ENCODE data around the gene SAFB. TPM values are rescaled to one million over a fixed set of nuclear protein-coding genes. Genes with fewer than 3 reads are reported as not detected.
"Not testable (repeated sequence)": the region's sequence is repeated elsewhere in the genome, so short reads cannot be mapped to it uniquely, and the experiment has no call there.

SAFB gene
- total RNA-seq, 1 donor from 2014 or later = 139 TPM

GRCh38 chr19:5683177-5683886 is 60.4 kb downstream of the SAFB start:
- Mint-ChIP-seq H3K4me1 (peaks cover 30% of the 10 kb centered on the region), H3K4me3 (peak overlapping the region; percentile 44), H3K36me3 (no peaks in the 10 kb centered on the region), H3K27me3 (ENCODE audit: low read depth) (no peaks in the 10 kb centered on the region), H3K27ac (no peak overlapping the region), H3K9me3 (no peaks in the 10 kb centered on the region)
- no peak for DNase-seq (ENCODE audit: low spot score in 2 of 2, unreplicated experiment in 2 of 2)
- no peak for TF ChIP-seq CTCF (IDR thresholded peaks at IDR 0.05; ENCODE audit: unreplicated experiment)

DNA sequence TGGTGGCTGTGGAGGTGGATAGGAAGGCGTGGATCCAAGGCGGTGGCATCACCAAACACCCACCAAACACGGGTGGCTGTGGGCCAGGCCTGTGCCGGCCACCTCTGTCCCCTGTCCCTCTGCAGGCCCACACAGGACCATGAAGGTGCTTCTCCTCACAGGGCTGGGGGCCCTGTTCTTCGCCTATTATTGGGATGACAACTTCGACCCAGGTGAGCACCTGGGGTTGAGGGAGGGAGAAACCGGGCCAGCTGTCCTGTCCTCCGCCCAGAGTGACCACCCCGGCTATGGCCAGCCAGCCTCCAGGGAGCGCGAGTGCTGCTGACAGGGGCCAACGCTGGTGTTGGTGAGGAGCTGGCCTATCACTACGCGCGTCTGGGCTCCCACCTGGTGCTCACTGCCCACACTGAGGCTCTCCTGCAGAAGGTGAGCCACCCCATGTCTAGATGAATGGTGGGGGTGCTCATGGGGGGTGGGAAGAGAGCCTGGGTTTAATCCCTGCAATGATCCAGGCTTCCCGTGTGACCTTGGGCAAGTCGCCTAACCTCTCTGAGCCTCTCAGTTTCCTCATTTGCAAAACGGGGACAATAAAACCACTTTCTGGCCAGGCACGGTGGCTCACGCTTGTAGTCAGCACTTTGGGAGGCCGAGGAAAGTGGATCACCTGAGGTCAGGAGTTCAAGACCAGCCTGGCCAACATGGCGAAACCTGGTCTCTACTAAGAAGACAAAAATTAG is 62.0 kb downstream of the SAFB start:
- Mint-ChIP-seq H3K4me1 (peaks cover 22% of the 10 kb centered on the region), H3K9me3 (no peaks in the 10 kb centered on the region), H3K36me3 (no peaks in the 10 kb centered on the region), H3K27ac (no peak overlapping the region), H3K4me3 (no peak overlapping the region), H3K27me3 (ENCODE audit: low read depth) (no peaks in the 10 kb centered on the region)
- TF ChIP-seq CTCF (IDR thresholded peaks at IDR 0.05; ENCODE audit: unreplicated experiment) = no peak
- no peak for DNase-seq (ENCODE audit: low spot score in 2 of 2, unreplicated experiment in 2 of 2)

DNA sequence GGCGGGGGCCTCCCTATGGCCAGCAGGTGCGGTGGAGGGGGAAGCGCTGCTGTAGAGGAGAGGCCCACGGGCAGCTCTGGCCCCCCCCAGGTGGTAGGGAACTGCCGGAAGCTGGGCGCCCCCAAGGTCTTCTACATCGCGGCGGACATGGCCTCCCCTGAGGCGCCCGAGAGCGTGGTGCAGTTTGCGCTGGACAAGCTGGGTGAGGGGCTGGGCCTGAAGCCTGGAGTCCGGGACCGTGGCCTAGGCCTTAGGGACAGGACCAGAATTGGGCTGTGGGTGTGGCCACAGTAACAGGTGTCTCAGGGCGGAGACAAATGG is 63.4 kb downstream of the SAFB start:
- no peaks in the 10 kb centered on the region for H3K27me3 Mint-ChIP-seq (ENCODE audit: low read depth)
- H3K36me3 Mint-ChIP-seq = no peaks in the 10 kb centered on the region
- H3K4me3 Mint-ChIP-seq = peak overlapping the region; percentile 71
- DNase-seq (ENCODE audit: low spot score in 2 of 2, unreplicated experiment in 2 of 2) = no peak
- no peak for TF ChIP-seq CTCF (IDR thresholded peaks at IDR 0.05; ENCODE audit: unreplicated experiment)
- peak overlapping the region; percentile 72 for H3K27ac Mint-ChIP-seq
- H3K4me1 Mint-ChIP-seq = peaks cover 22% of the 10 kb centered on the region
- H3K9me3 Mint-ChIP-seq = no peaks in the 10 kb centered on the region

DNA sequence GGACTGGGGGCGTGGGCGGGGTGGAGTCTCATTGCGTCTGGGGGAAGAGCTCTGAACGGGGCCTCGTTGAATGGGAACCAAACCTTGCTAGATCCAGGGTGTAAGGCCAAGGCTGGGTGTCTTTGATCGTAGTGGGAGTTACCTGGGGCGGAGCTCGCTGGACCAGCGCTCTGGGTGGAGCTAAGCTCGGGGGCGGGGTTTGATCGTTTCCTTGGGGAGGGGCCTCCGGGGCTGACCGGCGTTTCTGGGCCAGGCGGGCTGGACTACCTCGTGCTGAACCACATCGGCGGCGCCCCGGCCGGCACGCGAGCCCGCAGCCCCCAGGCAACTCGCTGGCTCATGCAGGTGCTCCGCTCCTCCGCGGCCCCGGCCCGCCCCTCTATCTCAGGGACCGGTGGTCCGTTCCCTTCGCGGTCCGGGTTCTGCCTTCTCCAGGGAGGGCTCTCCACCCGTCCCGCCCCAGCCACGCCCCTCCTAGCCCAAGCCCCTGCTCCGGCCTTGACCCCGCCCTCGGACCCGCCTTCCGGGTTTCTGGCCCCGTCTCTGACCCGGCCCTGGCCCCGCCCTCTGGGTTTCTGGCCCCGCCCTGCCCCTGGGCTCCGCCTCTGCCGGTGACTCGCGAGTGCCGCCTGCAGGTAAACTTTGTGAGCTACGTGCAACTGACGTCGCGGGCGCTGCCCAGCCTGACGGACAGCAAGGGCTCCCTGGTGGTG is 63.9 kb downstream of the SAFB start:
- Mint-ChIP-seq H3K27ac (peak overlapping the region; percentile 72), H3K4me3 (peak overlapping the region; percentile 71), H3K27me3 (ENCODE audit: low read depth) (no peaks in the 10 kb centered on the region), H3K36me3 (no peaks in the 10 kb centered on the region), H3K9me3 (no peaks in the 10 kb centered on the region), H3K4me1 (peaks cover 17% of the 10 kb centered on the region)
- TF ChIP-seq CTCF (IDR thresholded peaks at IDR 0.05; ENCODE audit: unreplicated experiment) = peak; percentile 82
- DNase-seq (ENCODE audit: low spot score in 2 of 2, unreplicated experiment in 2 of 2) = peak; percentile 81 to 95

DNA sequence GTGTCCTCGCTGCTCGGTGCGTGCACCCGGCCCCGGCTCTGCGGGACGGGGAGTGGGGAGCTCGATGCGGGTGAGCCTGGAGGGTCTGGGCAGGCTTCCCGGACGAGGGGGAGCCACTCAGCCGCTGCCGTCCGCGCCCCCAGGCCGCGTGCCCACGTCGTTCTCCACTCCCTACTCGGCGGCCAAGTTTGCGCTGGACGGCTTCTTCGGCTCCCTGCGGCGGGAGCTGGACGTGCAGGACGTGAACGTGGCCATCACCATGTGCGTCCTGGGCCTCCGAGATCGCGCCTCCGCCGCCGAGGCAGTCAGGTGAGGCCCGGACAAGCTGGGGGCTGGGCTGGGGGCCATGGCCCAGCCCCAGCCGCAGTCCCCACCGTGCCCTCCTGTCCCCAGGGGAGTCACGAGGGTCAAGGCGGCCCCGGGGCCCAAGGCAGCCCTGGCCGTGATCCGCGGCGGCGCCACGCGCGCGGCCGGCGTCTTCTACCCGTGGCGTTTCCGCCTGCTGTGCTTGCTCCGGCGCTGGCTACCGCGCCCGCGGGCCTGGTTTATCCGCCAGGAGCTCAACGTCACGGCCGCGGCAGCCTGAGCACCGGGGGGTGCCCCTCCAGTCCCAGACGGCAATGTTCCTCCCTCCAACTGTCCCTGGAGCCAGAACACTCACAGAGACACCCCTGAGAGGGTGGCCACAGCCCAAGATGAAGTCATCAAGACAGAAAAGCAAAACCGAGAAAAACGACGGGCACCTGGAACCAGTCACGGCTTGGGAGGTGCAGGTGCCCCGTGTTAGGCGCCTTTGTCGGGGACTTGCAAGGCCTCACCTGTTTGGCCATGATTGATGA is 64.7 kb downstream of the SAFB start:
- Mint-ChIP-seq H3K27ac (no peak overlapping the region), H3K36me3 (no peaks in the 10 kb centered on the region)
- no peak for DNase-seq (ENCODE audit: low spot score in 2 of 2, unreplicated experiment in 2 of 2)

DNA sequence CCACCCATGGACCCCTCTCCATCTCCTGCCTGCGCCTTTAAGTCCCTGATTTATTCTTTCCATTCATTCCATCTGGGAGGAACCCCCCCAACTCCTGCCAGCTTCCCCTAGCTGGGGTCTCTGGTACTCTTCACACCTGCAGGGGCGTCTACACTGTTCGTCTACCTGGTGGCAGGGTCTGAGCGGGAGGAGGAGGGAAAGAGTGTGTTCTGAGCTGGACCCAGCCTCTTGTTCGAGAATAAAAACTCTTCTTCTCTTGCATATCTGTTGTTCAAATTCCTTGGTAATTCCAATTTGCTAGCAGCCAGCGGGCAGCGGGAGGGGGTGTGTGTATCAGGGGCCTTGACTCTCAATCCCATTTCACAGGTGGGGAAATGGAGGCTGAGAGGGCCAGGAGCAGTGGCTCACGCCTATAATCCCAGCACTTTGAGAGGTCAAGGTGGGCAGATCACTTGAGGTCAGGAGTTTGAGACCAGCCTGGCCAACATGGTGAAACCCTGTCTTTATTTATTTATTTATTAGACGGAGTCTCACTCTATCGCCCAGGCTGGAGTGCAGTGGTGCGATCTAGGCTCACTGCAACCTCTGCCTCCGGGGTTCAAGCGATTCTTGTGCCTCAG is 65.5 kb downstream of the SAFB start:
- H3K36me3 Mint-ChIP-seq = not testable (repeated sequence)
- peaks cover 16% of the 10 kb centered on the region for H3K4me1 Mint-ChIP-seq

More for the DNA sequence above, 64.7 kb downstream of the SAFB start:
- TF ChIP-seq CTCF (IDR thresholded peaks at IDR 0.05; ENCODE audit: unreplicated experiment) = no peak
- Mint-ChIP-seq H3K9me3 (no peaks in the 10 kb centered on the region), H3K4me1 (peaks cover 18% of the 10 kb centered on the region), H3K4me3 (peak overlapping the region; percentile 71), H3K27me3 (ENCODE audit: low read depth) (no peaks in the 10 kb centered on the region)

More for the DNA sequence above, 65.5 kb downstream of the SAFB start:
- H3K27ac Mint-ChIP-seq; H3K9me3 Mint-ChIP-seq; DNase-seq (ENCODE audit: low spot score in 2 of 2, unreplicated experiment in 2 of 2); H3K27me3 Mint-ChIP-seq (ENCODE audit: low read depth): not testable (repeated sequence)
- H3K4me3 Mint-ChIP-seq = peak overlapping the region; percentile 53
